Measurements from ENCODE around the gene ST7. TPM values are rescaled to one million over a fixed set of nuclear protein-coding genes. Genes with fewer than 3 reads are reported as not detected.
"Not testable (repeated sequence)": the region's sequence is repeated elsewhere in the genome, so short reads cannot be mapped to it uniquely, and the experiment has no call there.

Gene ST7
- polyA plus RNA-seq, 1 donor from 2014 or later = 4.4 TPM

DNA sequence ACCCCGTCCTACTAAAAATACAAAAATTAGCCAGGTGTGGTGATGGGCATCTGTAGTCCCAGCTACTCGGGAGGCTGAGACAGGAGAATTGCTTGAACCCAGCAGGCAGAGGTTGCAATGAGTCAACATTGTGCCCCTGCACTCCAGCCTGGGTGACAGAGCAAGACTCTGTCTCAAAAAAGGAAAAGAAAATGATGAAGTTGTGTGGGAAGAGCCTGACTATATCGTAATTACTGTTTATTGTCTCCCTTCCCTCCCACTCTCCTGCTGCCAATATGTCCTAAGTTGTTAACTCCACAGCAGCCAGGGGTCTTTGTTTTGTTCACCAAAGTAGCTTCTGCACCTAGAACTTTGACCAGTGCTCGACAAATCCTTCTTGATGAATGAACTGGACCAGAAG is 16.5 kb upstream of the ST7 start:
- H3K4me3 Mint-ChIP-seq, H3K27ac Mint-ChIP-seq: not testable (repeated sequence)

GRCh38 chr7:116938678-116939077 is 14.6 kb upstream of the ST7 start:
- Mint-ChIP-seq H3K4me3 (no peak overlapping the region), H3K36me3 (no peaks in the 10 kb centered on the region), H3K9me3 (no peaks in the 10 kb centered on the region), H3K4me1 (no peaks in the 10 kb centered on the region), H3K27ac (no peak overlapping the region), H3K27me3 (peaks cover 16% of the 10 kb centered on the region)

More for the DNA sequence above, 16.5 kb upstream of the ST7 start:
- H3K27me3 Mint-ChIP-seq = peaks cover 16% of the 10 kb centered on the region
- H3K4me1 Mint-ChIP-seq, H3K36me3 Mint-ChIP-seq, H3K9me3 Mint-ChIP-seq: not testable (repeated sequence)

GRCh38 chr7:116940689-116941370 is 12.5 kb upstream of the ST7 start:
- peaks cover 13% of the 10 kb centered on the region for H3K27me3 Mint-ChIP-seq

GRCh38 chr7:116942504-116942903 is 10.8 kb upstream of the ST7 start:
- Mint-ChIP-seq H3K36me3 (no peaks in the 10 kb centered on the region), H3K9me3 (no peaks in the 10 kb centered on the region), H3K4me1 (no peaks in the 10 kb centered on the region), H3K27me3 (peaks cover 4% of the 10 kb centered on the region), H3K27ac (no peak overlapping the region), H3K4me3 (no peak overlapping the region)

More at GRCh38 chr7:116940689-116941370, 12.5 kb upstream of the ST7 start:
- Mint-ChIP-seq H3K9me3 (no peaks in the 10 kb centered on the region), H3K36me3 (no peaks in the 10 kb centered on the region), H3K4me1 (no peaks in the 10 kb centered on the region), H3K27ac (no peak overlapping the region), H3K4me3 (no peak overlapping the region)

- no peaks in the 10 kb centered on the region for H3K36me3 Mint-ChIP-seq
- H3K9me3 Mint-ChIP-seq = no peaks in the 10 kb centered on the region
- peaks cover 0 to 7% (median 5%) of the 10 kb centered on the region in 3 donors for H3K4me1 Mint-ChIP-seq
- H3K4me3 Mint-ChIP-seq = peak overlapping the region in 1 of 4 donors; percentile 54
- H3K27ac Mint-ChIP-seq = no peak overlapping the region
- H3K27me3 Mint-ChIP-seq = peaks cover 2% of the 10 kb centered on the region
These were observed 4.4 kb upstream of the ST7 start for GRCh38 chr7:116948934-116949333.

- Mint-ChIP-seq H3K4me1 (peaks cover 6 to 18% (median 15%) of the 10 kb centered on the region in 3 donors), H3K36me3 (no peaks in the 10 kb centered on the region), H3K27ac (no peak overlapping the region), H3K9me3 (no peaks in the 10 kb centered on the region), H3K27me3 (peaks cover 2% of the 10 kb centered on the region), H3K4me3 (no peak overlapping the region)
These were observed 3.1 kb upstream of the ST7 start for GRCh38 chr7:116949941-116950801.

DNA sequence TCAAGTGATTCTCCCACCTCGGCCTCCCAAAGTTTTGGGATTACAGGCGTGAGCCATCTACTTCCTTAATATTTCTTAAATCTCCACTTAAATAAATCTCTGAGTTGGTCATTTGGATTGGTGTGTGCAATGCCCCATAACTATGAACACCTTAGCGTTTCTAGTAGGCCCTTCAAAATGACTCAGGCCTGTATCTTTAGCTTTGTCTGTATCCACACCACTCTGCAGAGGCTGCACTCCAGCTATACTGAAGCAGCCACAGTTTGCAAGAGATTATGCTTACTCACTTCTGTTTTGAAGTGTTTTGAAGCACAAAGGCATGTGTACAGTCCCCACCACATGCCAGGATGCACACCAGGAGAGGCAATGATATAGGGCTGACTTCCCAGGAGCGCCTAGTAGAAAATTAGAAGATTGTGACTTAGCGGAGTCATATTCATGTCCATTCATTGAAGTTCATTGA is 2.4 kb upstream of the ST7 start:
- H3K36me3 Mint-ChIP-seq = no peaks in the 10 kb centered on the region
- no peaks in the 10 kb centered on the region for H3K9me3 Mint-ChIP-seq
- H3K27ac Mint-ChIP-seq = peak overlapping the region in 1 of 3 donors; percentile 65
- peaks cover 11 to 23% (median 21%) of the 10 kb centered on the region in 3 donors for H3K4me1 Mint-ChIP-seq
- peaks cover 2% of the 10 kb centered on the region for H3K27me3 Mint-ChIP-seq
- peak overlapping the region in 1 of 4 donors; percentile 70 for H3K4me3 Mint-ChIP-seq

DNA sequence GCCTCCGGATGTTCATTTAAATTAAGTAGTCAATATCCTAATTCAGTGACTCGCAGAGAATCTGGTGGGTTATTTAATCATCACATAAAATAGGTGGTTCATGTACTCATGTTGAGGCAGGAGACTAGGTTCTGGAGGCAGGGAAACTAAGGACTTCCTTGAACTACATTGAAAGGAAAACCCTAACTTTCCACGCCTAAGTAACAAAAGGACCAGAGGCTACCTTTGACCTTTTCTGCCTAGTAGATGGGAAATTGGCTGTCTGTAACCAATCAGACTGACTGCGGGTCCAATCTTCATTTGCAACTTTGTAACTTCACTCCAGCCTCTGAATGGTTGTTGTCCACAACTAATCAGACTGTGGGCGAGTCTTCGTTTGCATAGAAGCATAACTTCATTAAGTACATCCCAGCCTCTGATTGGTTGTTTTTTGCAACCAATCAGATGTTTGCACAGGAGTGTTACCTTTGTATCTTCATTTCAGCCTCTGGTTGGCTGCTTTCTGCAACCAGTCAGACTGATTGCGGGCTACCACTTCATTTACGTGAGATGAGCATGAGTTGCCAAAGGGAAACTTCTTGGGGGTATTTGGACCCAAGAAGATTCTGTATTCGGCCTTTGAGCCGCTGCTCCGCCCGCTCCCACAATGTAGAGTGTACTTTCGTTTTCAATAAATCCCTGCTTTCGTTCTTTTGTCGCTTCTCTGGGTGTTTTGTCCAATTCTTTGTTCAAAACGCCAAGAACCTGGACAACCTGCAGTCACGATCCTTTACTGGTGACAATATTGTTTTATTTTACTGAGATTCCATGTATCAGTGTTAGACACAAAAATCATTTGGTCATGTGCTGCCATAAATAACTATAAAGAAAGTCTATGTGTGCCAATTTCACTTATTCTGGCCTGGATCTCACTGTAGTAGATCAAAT is 1.7 kb upstream of the ST7 start:
- peaks cover 13 to 25% (median 22%) of the 10 kb centered on the region in 3 donors for H3K4me1 Mint-ChIP-seq
- H3K27ac Mint-ChIP-seq = peak overlapping the region in 1 of 3 donors; percentile 65
- peaks cover 2% of the 10 kb centered on the region for H3K27me3 Mint-ChIP-seq
- H3K9me3 Mint-ChIP-seq = no peaks in the 10 kb centered on the region
- H3K36me3 Mint-ChIP-seq = no peaks in the 10 kb centered on the region
- peak overlapping the region in 3 of 4 donors; percentile 46 to 82 (median 53) for H3K4me3 Mint-ChIP-seq

DNA sequence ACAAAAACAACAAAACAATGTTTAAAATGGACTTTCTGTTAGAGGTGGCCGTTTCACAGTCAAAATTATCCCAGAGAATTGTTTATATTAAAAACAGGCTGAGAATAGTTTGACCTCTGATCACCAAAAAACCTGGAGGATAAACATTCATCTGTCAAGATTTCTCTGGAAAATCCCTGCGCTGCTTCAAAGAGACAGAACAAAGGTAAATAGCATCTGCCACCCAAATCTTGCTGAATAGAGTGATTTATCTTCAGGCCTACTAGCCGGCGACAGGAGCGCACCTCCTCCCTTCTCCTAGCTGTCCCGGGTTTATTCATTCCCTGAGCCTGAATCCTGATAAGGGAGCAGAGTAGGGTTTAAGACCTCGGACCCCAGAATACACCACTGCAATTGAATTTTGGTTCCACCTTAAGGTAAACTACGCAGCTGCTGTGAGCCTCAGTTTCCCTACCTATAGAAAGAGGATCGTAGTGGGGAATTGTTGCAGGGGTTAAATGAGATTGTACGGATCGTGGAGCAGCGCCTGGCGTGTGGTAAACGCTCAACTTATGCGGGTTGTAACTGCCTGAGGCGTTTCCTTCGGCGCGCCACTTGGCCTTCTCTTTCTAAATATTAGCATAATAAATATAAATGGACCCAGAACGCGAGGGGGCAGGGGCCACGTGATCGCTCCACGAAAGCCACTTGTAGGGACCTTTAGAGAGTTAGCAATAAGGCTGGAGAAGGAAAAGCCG is 498 bp upstream of the ST7 start:
- peaks cover 14 to 25% (median 22%) of the 10 kb centered on the region in 3 donors for H3K4me1 Mint-ChIP-seq
- peaks cover 2% of the 10 kb centered on the region for H3K27me3 Mint-ChIP-seq
- H3K36me3 Mint-ChIP-seq = no peaks in the 10 kb centered on the region
- H3K27ac Mint-ChIP-seq = peak overlapping the region; percentile 23 to 88 (median 77)
- H3K9me3 Mint-ChIP-seq = no peaks in the 10 kb centered on the region
- H3K4me3 Mint-ChIP-seq = peak overlapping the region; percentile 82 to 92 (median 88)

- Mint-ChIP-seq H3K27me3 (peaks cover 2% of the 10 kb centered on the region), H3K4me1 (peaks cover 14 to 25% (median 25%) of the 10 kb centered on the region in 3 donors), H3K4me3 (peak overlapping the region; percentile 94 to 97 (median 96)), H3K9me3 (no peaks in the 10 kb centered on the region), H3K36me3 (no peaks in the 10 kb centered on the region), H3K27ac (peak overlapping the region; percentile 85 to 92 (median 91))
These were observed 871 bp downstream of the ST7 start for GRCh38 chr7:116953906-116954838.

DNA sequence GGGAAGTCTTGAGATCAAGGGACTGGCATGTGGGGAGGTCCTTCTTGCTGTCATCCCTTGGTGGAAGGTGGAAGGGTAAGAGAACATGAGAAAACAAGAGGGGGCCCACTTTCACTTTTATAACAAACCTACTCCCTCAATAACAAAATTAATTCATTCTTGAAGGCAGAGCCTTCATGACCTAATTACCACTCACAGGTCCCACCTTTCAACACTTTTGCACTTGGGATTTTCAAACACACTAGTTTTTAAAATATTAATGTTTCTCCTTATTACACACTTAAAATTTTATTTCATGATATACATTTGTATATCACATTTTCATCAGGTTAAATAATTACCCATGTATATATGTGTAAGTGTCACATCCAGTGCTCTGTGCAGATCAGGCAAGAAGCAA is 2.0 kb downstream of the ST7 start:
- no peaks in the 10 kb centered on the region for H3K27me3 Mint-ChIP-seq
- peak overlapping the region; percentile 94 to 97 (median 96) for H3K4me3 Mint-ChIP-seq
- H3K27ac Mint-ChIP-seq = peak overlapping the region in 2 of 3 donors; percentile 68 to 92
- no peaks in the 10 kb centered on the region for H3K36me3 Mint-ChIP-seq
- peaks cover 14 to 26% (median 25%) of the 10 kb centered on the region in 3 donors for H3K4me1 Mint-ChIP-seq
- no peaks in the 10 kb centered on the region for H3K9me3 Mint-ChIP-seq

- Mint-ChIP-seq H3K27ac (peak overlapping the region; percentile 22 to 73 (median 68)), H3K36me3 (no peaks in the 10 kb centered on the region), H3K27me3 (no peaks in the 10 kb centered on the region), H3K9me3 (no peaks in the 10 kb centered on the region), H3K4me3 (peak overlapping the region; percentile 29 to 97 (median 62)), H3K4me1 (peaks cover 14 to 26% (median 25%) of the 10 kb centered on the region in 3 donors)
These were observed 2.6 kb downstream of the ST7 start for GRCh38 chr7:116955801-116956476.

DNA sequence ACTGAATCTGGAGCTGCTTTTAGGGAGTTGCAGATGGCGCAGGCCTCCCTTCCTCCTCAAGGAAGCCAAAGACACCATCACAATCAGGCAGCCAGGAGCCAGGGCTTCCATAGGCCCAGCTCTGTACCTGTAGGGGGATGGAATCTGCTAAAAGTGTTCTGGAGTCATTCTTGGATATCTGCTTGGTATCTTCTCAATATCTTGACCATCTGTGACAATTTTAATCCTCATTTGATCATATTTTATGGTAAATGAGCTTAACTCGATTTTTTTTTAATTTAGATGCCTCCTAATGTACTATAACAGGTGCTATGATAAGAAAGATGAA is 3.1 kb downstream of the ST7 start:
- peaks cover 14 to 26% (median 25%) of the 10 kb centered on the region in 3 donors for H3K4me1 Mint-ChIP-seq
- H3K4me3 Mint-ChIP-seq = peak overlapping the region in 1 of 4 donors; percentile 97
- peak overlapping the region in 2 of 3 donors; percentile 54 to 73 for H3K27ac Mint-ChIP-seq
- no peaks in the 10 kb centered on the region for H3K27me3 Mint-ChIP-seq
- no peaks in the 10 kb centered on the region for H3K36me3 Mint-ChIP-seq
- H3K9me3 Mint-ChIP-seq = no peaks in the 10 kb centered on the region
